Measurements from ENCODE around the gene ZC2HC1B. TPM values are rescaled to one million over a fixed set of nuclear protein-coding genes. Genes with fewer than 3 reads are reported as not detected.

ZC2HC1B gene
- total RNA-seq, 1 experiment from 2014 or later, result not detected

GRCh38 chr6:143839196-143839595, 25.1 kb upstream of the ZC2HC1B start:
- Histone ChIP-seq H3K18ac (ENCODE audit: insufficient read length, low read depth, low read length) (no peak overlapping the region), H3T11ph (ENCODE audit: low read length) (no peak overlapping the region), H3K79me1 (ENCODE audit: insufficient read depth, low read depth, low read length, poor library complexity, severe bottlenecking) (no peaks in the 10 kb centered on the region), H2BK120ac (ENCODE audit: low read depth, low read length, poor library complexity, severe bottlenecking) (no peak overlapping the region), H4K20me1 (ENCODE audit: control insufficient read depth, insufficient read depth, insufficient read length) (no peaks in the 10 kb centered on the region), H3K23me2 (ENCODE audit: insufficient read length, low read depth, low read length, poor library complexity, severe bottlenecking) (peaks cover 4% of the 10 kb centered on the region), H3K4me2 (ENCODE audit: insufficient read depth, insufficient read length, low read length) (no peak overlapping the region), H2AFZ (ENCODE audit: low read length) (no peak overlapping the region), H4K5ac (ENCODE audit: insufficient read length, low read depth, low read length) (no peak overlapping the region), H2AK5ac (ENCODE audit: insufficient read length, low read length) (no peak overlapping the region), H3K27ac (ENCODE audit: insufficient read length, low read depth, low read length) (no peak overlapping the region), H3K4me1 (ENCODE audit: insufficient read depth, low read length) (no peaks in the 10 kb centered on the region), H3K79me2 (ENCODE audit: insufficient read depth, low read length) (peaks cover 7% of the 10 kb centered on the region; the same call in 1 of the 2 replicates), H3K9ac (ENCODE audit: extremely low read depth, insufficient read length, low read length) (no peak overlapping the region), H3K23ac (ENCODE audit: insufficient read length, low read depth, low read length) (no peak overlapping the region), H3K9me3 (ENCODE audit: control insufficient read depth, low read depth, low read length) (no peaks in the 10 kb centered on the region), H3K14ac (ENCODE audit: insufficient read depth, low read length) (no peak overlapping the region), H3K27me3 (ENCODE audit: insufficient read depth, low read length) (no peaks in the 10 kb centered on the region), H2BK20ac (ENCODE audit: low read depth, low read length, poor library complexity, severe bottlenecking) (no peak overlapping the region), H2BK15ac (ENCODE audit: low read depth, low read length) (no peak overlapping the region), H3K56ac (ENCODE audit: insufficient read length, low read depth, low read length) (no peak overlapping the region), H2BK12ac (ENCODE audit: insufficient read length, low read depth, low read length) (no peak overlapping the region), H3K4ac (ENCODE audit: low read depth, low read length) (no peak overlapping the region), H4K91ac (ENCODE audit: insufficient read length, low read depth, low read length) (no peak overlapping the region), H4K8ac (replicated peaks; ENCODE audit: insufficient read length, low read depth, low read length) (no peak overlapping the region), H2BK5ac (ENCODE audit: insufficient read length, low read length) (no peak overlapping the region)
- no peak for TF ChIP-seq CTCF (conservative IDR thresholded peaks at IDR 0.05)
- Mint-ChIP-seq H3K27me3 (ENCODE audit: low read depth) (no peaks in the 10 kb centered on the region), H3K9me3 (no peaks in the 10 kb centered on the region), H3K4me1 (peaks cover 7 to 11% of the 10 kb centered on the region in 2 experiments), H3K4me3 (no peak overlapping the region), H3K36me3 (ENCODE audit: insufficient read depth in 1 of 3, low read depth in 3 of 3) (peaks cover 2 to 7% (median 3%) of the 10 kb centered on the region in 3 experiments; a peak in 6 of 7 replicates), H3K27ac (no peak overlapping the region)
- no CpG with 5 or more reads among the region's 4 CpGs for WGBS (ENCODE audit: extremely low coverage, insufficient read length, low lambda C conversion rate)
- no peak for DNase-seq
